GM18519 (cell line): Measurements from ENCODE around the gene MYH10.
A peak's percentile ranks its signal among the peaks of the same experiment; 100 is the strongest.

ENCODE experiments used
- ATAC-seq: cut with Tn5 transposase; IDR thresholded peaks from one replicate; pipeline ENCODE4 v1.9.1; 2021; ENCODE audit warnings: mild to moderate bottlenecking, moderate library complexity; ENCODE audit not compliant: unreplicated experiment, low FRiP score

Gene MYH10

DNA sequence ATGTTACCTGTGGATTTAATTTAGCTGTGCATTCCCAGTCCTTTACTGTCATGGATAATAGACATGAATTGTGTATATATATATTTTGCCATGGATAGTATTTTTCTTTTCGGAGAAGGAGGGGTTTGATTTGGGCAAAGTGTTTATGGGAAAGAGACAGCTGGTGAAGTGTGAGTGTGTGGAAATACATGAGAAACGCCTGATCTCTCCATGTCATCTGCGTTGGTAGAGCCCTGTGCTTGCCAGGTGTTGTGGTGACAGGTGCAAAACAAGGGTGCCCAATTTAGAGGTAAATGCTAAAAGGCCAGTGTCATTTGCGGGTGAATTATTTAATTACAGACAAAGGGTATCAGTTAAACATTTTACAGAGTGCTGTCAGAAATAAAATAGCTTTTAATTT lies 171.4 kb downstream of the MYH10 start:
- ATAC-seq: no peak

DNA sequence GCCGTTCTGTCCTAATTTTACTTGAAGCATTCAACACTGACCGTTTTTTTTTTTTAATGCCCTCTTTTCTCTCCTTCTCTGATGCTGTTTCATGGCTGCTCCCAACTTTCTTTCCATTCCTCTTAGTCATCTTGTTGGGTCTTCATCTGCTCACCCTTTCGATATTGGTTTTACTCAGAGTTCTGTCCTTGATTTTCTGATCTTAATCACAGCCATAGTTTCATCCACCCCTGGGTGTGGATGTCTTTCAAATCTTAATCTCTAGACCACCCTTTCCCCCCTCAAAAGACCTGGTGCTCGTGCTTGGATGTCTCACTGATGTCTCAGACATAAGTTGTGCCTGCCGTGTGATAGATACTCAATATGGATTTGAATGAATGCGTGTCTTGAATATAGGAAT lies 172.4 kb downstream of the MYH10 start:
- ATAC-seq: no peak

DNA sequence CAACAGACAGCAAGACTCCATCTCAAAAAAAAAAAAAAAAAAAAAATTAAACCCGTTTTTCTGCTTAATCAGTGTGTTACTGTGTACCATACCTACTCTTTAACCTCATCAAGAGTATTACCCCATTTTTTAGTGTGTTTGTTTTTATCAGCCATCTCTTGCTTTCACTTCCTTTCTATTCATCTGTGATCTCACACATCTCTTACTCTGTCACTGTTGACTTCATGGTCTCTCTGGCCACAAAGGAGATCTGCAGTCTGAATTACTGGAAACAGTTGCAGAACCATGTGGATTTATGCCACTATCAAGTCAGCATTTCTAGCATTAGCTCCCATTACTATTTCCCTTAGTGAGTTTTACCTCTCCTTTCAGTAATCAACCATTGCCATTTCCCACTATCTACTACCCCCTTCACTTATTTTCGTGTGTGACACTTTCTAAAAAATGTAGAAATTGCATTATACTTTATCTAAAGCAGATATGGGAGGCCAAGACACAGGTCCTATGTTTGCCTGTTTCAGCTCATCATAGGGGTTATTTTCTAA lies 174.8 kb downstream of the MYH10 start:
- no peak for ATAC-seq

DNA sequence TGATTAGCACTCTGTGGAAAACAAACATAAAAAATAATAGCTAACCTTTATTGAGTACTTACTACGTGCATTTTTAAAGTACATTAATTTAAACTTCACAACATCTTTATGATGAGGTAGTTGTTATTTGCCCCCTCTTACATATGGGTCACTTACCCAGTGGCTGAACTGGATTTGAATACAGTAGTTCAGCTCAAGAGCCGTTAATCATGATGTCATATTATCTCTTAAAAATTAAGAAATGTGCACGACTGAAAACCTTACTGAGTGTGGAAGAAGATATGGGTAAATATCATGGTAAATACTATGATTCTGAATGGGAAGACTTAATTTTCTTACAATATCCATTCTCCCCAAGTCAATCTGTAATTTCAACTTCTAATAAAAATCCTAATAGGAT lies 177.2 kb downstream of the MYH10 start:
- ATAC-seq: no peak

DNA sequence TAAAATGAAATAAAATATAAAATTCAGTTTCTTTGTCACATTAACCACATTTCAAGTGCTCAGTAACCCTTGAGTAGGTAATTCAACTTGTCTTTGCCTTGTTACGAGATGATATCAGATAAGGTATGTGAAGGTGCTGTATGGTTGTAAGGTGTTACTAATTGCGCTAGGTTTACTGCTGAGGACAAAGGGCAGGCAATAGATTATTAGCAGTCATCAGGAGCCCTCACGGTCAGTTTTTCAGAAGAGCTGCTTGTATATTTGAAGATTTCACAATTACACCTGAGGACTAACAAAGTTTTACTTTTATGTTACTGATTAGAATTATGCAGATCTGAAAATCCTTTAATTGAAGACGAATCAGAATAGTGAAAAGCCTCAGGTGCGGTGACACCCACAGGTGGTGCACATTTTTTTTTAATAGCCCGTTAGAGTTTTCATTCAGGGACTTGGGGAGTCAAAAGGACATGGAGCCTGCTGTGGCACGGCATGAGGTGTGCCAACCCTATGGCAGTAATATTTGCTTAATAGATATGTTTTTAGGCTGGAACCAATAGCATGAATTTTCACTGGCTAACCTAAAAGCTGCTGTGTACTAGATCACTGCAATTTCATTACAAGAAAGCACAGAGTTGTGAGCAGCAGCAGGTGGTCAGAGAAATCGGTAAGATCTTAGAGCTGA lies 178.5 kb downstream of the MYH10 start:
- ATAC-seq: no peak

DNA sequence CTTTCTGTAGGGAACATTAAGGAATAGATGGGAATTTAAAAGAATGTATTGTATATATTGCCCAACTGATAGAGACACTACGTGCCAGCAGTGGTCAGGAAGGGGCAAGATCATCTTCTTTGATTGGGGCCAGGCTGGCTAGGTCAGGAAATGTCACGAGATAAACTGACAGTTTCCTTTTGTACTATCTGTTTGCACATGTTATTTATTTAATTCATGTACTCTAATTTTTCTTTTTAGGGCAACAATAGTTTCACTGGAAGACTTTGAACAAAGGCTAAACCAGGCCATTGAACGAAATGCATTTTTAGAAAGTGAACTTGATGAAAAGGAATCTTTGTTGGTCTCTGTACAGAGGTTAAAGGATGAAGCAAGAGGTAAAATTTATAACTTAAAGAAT lies 182.2 kb downstream of the MYH10 start:
- no peak for ATAC-seq

DNA sequence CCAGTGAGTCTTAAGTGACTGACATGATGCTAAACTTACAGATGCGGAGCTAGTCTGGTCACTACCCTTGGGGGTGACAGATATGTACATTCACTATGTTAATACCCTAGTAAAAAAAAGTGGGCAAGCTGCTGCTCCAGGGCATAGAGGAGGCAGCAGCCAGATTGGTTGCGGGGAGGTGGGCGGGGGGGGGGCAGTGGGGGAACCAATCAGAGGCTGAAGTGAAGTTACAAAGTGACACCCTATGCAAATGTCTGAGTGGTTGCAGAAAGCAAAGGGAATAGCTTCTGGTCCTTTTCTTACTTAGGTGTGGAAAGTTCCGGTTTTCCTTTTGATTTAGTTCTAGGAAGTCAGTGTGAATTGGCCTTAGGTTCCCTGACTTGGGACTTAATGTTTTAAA lies 182.7 kb downstream of the MYH10 start:
- no peak for ATAC-seq

DNA sequence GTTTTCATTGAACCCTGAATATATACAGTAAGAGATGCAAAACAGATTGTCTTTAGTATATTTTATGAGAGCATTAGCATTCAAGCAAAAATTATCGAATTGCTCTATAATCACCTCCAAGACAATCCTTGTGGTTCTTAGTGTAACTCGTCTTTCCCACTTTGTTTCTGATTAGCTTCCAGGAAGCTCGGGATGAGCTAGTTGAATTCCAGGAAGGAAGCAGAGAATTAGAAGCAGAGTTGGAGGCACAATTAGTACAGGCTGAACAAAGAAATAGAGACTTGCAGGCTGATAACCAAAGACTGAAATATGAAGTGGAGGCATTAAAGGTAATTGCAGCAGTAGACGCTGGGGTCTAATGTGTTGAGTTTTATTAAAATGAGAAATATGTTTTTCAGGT lies 185.0 kb downstream of the MYH10 start:
- ATAC-seq: no peak

DNA sequence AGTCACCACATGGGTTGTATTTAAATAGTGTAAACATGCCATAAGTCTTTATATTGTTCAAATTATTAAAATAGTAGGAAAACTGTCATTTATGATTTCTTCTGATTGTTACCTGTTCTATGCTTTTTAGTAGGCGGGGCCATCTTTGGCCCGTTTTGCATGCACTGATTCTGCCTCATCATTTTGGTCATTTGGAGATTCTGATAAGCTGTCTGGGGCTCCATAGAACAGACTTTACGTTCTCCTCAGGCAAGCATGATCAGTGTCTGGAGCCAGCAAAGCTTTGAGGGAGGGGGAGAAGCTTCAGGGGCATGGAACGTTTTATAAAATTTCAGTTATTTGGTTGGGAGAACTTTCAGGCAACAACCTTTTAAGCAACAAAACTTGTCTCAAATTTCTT lies 186.0 kb downstream of the MYH10 start:
- ATAC-seq: no peak

DNA sequence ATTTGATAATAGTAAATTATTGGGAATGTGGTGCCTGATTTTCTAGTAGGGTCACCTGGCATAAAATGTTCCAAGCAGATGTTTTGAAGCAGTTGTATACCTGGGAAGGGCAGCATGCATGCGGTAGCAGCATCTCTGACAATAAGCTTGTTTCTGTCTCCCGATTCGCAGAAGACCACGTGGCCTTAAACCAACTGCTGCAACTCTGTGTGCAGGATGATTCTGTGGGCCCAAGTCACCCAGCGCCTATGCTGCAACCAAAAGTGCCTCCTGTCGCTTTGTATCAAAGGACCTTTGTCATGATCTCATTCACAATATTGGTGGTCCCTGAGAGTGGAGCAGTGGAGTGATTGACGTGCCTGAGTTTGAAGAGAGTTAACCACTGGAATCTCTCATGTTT lies 186.8 kb downstream of the MYH10 start:
- no peak for ATAC-seq

DNA sequence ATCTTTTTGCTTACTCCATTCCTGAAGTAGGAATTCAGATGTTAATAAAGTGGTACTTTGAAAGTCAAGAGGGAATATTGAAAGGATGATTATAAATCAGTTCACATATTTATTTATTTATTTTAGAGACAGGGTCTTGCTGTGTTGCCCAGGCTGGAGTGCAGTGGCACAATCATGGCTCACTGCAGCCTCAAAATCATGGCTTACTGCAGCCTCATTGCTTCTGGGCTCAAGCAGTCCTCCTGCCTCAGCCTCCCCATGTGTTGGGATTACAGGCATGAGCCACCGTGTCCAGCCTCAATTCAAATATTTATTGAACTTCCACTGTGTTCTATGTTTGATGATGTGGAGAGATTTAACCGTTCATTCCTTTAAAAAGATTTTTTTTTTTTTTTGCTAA lies 188.2 kb downstream of the MYH10 start:
- ATAC-seq: no peak

DNA sequence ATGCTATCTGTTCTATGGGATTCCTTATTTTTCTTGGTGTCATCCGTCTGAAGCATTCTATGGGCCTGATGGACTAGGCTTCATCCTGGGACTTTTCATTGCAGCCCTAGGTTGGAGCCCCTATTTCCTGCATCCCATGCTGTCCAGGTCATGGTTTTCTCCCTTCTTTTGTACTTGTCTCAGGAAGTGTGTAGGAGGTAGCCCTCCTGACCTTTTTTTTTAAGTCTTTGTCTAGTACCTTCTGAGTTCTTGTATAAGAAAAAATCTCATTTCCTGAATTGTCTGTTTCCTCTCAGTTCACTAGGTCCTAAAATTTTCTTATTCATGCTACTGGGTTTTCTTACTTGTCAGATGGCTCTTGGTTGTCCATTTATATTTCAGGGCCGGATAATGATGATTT lies 188.8 kb downstream of the MYH10 start:
- no peak for ATAC-seq

DNA sequence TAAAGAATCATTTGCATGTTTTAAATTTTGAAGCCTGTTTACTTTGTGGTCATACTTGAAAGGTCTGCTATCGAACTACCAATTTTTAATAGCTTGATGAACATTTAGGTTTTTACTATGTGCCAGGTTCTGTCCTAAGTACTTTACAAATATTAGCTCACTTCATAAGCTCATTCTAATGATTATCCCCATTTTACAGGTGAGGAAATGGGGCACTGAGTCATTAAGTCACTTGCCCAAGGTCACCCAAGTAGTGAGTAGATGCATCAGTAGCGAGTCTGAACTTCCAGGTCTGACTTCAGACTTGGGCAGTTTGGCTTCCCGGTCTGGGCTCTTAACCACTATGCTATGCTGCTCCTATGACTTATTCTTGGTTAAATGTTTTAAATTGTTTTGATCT lies 190.8 kb downstream of the MYH10 start:
- no peak for ATAC-seq

DNA sequence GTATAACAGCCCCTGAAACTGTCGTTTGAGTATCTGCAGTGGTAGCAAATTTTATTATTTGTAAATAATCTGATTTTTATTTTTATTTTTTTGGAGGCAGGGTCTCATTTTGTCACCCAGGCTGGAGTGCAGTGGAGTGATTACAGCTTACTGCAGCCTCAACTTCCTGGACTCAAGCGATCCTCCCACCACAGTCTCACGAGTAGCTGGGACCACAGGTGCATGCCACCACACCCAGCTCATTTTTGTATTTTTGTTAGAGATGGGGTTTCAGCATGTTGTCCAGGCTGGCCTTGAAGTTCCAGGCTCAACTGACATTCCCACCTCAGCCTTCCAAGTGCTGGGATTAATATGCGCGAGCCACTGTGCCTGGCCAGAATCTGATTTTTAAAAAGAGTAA lies 192.1 kb downstream of the MYH10 start:
- ATAC-seq: no peak

DNA sequence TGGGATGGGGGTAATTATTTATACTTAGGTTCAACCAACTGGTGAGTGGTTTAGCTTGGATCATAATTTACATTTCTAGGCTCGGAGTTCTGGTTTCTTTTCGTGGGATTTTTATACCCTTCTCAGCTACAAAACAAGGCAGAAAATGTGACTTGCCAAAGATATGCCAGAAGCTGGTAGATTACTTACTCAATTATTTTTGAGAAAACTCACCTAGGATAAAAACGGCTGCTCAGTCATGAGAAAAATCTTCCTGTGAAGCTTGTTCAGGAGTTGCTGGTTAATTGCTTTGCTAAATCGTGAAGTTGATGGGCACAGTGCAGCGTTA lies 193.7 kb downstream of the MYH10 start:
- no peak for ATAC-seq

DNA sequence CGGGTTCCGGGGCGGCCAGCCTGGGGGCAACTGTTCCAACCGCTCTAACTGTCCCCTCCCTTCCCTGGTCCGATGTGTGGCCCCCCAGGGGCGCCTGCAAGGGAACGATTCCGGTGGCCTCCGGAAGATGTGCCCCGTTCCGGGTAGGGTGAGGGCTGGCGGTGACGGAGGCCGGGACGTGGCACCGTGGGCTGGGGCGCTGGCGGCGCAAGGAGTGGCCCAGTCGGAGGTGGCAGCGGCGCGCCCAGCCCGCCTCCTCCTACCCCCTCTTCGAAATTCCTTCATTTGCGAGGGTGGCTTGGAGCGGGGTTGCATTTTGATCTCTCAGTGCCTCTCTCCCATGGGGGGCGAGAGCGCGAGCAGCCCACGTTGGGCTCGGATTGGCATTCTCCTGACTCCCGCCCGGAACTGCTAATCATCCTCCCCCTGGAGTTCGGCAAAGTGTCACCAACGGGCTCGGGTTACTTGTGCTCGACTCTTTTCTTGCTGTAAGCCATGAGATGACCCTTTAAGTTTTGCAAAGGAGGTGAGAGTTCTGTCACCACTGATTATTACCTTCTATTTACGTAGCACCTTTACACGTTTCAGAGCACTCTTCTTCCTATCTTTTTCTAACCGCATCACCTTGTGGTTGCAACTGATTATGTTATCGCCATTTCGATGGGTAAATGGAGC lies 194.2 kb downstream of the MYH10 start:
- ATAC-seq: peak; percentile 30

DNA sequence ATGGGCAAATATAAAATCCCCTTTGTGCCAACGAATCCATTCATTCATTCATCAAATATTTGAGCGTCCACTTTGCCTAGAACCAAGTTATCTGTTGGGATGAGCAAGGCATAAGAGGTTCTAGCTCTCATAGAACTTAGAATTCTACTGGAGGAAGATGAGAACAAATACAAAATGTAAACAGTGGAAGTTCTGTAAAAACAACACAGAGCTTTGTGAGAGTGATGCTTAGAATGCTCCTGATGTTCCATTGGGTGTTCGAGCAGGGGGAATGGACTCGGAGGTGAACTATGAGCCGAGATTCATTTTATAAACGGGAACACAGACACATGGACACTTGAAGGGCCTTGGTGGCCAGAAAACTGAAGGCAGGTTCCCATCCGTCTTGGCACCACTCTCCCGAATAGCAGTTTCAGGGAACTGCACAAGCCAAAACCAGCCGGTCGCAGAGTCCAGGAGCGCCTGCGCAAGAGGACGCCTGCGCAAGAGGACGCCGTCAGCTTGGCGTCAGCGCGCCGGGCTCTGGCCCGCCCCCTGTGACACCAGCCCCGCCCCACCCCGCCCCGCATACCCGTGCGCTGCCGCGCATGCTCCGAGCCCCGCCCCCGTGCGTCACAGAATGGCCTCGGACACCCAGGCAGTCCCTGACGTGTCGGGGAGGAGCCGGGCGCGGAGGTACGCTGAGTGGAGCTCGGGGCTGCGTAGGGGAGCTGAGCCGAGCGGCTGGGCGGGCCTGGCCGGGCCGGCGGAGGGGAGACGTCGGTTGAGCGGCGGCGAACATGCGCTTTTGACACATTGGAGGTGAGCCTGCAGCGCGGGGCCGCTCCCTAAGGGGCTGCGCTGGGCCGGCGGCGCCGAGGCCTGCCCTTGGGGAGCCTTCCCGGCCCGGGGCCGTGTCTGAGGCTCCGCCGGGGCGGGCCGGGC lies 195.0 kb downstream of the MYH10 start, which contains the start of gene NDEL1:
Gene NDEL1, plus strand, starts transcription at position 640 of the 924 bp plus-strand sequence. CDS start 8,388 bp downstream, outside the sequence.
- peak; percentile 81 for ATAC-seq

DNA sequence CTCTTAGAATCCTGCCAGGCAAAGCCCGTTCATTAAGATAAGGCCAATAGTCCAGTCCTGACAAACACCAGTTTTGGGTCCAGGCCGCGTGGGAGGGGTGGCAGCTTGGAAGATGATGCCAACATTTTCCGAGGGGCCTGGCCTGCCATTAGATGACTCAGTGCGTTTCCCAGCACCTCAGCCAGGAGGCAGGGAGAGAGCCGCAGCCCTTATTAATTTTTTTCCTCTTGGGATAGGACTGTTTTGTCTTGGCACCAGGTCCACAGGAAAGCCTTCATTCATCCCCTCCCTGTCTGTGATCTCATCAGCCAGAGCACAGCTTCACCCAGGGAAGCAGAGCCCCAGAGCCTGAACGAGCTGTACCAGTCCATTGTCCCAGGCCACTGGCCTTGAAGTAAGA lies 199.6 kb downstream of the MYH10 start:
- no peak for ATAC-seq

DNA sequence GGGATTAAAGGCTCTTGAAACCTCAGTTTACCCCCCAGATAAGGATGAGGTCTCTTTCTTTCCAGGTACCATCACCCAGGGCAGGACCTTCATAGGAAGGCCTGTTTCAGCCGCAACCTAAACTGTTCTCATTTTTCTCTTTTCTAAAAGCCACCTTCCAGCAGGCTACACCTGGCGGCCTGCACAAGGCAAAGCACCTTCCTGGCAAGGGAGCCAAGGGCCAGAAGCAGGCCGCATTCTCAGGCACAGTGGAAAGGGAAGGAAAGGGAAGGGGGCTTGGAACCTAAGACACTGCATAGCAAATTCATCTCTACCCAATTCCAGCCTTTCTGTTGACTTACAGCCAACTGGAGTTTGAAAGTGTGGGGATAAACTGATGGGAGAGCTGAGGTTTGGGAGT lies 203.7 kb downstream of the MYH10 start:
- no peak for ATAC-seq

DNA sequence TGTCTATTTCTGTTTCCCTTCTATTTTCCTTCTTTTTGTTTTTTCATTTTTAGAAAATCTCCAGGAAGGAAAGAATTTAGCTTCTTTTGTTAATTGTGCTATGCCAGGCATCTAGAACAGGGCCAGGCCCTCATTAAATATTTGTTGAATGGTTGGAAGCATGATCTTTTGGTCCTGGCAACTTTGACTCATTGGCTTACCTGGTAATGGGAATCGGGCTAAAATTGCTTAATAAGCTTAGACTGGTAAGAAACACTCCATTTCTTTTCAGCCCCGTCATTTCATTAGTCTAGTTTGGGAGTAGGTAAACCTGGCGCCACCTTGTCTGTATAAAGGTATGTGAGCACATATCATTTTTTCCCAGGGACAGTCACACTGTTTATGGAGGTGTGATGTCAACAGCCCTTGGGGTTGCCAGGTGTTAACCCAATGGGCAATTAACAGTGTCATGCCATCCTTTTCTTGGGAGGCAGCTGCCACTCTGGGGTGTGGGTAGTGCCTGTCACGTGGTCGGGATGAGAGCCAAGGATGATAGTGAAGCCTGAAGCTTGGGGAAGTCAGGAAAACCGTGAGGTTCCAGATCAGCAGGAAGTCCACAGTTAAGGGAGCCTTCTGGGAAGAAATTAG lies 204.3 kb downstream of the MYH10 start:
- no peak for ATAC-seq
